Hypothalamus (tissue), 51 donors: ENCODE results near the gene PCDHGA10.
"Not testable (repeated sequence)": the region's sequence is repeated elsewhere in the genome, so short reads cannot be mapped to it uniquely, and the experiment has no call there.

Experiments used
- DNase-seq, 51 donors: peaks; one replicate each; lab custom pipeline; 2025; lab: John Stamatoyannopoulos, UW

PCDHGA10 gene

DNA sequence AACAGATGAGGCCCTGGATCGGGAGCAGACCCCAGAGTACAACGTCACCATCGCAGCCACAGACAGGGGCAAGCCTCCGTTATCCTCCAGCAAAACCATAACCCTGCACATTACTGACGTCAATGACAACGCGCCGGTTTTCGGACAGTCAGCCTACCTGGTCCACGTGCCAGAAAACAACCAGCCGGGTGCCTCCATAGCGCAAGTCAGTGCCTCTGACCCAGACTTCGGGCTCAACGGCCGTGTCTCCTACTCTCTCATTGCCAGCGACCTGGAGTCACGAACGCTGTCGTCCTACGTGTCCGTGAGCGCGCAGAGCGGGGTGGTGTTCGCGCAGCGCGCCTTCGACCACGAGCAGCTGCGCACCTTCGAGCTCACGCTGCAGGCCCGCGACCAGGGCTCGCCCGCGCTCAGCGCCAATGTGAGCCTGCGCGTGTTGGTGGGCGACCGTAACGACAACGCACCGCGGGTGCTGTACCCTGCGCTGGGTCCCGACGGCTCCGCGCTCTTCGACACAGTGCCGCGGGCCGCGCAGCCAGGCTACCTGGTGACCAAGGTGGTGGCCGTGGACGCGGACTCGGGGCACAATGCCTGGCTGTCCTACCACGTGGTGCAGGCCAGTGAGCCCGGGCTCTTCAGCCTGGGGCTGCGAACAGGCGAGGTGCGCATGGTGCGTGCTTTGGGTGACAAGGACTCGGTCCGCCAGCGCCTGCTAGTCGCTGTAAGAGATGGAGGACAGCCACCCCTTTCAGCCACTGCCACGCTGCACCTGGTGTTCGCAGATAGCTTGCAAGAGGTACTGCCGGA, 6.5 kb downstream of the PCDHGA10 start:
- no peak for DNase-seq

GRCh38 chr5:141420855-141421488, 8.2 kb downstream of the PCDHGA10 start, which contains the start of gene PCDHGA11:
TSS of gene PCDHGA11 (plus strand) at chr5:141421051. CDS start at chr5:141421228, 177 bp downstream.
- DNase-seq, result no peak

DNA sequence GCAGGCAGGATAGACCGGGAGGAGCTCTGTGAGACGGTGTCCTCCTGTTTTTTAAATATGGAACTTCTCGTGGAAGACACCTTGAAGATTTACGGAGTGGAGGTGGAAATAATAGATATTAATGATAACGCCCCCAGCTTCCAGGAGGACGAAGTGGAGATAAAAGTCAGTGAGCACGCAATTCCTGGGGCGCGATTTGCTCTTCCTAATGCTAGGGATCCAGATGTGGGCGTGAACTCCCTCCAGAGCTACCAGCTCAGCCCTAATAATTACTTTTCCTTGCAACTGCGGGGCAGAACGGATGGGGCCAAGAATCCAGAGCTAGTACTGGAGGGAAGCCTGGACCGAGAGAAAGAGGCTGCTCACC, 8.7 kb downstream of the PCDHGA10 start:
- no peak for DNase-seq

- DNase-seq, result no peak
Measured at GRCh38 chr5:141422742-141423291, 10.0 kb downstream of the PCDHGA10 start.

DNA sequence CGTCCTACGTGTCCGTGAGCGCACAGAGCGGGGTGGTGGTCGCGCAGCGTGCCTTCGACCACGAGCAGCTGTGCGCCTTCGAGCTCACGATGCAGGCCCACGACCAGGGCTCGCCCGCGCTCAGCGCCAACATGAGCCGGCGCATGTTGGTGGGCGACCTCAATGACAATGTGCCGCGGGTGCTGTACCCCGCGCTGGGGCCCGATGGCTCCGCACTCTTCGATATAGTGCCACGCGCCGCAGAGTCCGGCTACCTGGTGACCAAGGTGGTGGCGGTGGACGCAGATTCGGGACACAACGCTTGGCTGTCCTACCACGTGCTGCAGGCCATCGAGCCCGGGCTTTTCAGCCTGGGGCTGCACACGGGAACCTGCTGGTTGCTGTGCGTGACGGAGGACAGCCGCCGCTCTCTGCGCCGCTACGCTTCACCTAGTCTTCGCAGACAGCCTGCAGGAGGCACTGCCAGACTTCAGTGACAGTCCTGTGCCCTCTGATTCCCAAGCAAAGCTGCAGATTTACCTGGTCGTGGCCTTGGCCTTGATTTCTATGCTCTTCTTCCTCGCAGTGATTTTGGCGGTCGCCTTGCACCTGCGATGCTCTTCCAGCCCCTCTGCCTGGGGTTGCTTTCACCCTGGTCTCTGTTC, 15.1 kb downstream of the PCDHGA10 start:
- DNase-seq, result no peak

- DNase-seq, result peak in 5 of 51 donors; percentile 3 to 23 (median 10)
Measured at GRCh38 chr5:141430332-141431113, 17.7 kb downstream of the PCDHGA10 start, which contains the start of gene PCDHGA12. TSS of gene PCDHGA12 (plus strand) at chr5:141430507. CDS start at chr5:141430760, 253 bp downstream.

DNA sequence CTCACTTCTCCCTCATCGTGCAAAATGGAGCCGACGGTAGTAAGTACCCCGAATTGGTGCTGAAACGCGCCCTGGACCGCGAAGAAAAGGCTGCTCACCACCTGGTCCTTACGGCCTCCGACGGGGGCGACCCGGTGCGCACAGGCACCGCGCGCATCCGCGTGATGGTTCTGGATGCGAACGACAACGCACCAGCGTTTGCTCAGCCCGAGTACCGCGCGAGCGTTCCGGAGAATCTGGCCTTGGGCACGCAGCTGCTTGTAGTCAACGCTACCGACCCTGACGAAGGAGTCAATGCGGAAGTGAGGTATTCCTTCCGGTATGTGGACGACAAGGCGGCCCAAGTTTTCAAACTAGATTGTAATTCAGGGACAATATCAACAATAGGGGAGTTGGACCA, 18.5 kb downstream of the PCDHGA10 start:
- DNase-seq, result no peak

GRCh38 chr5:141432308-141432707, 19.5 kb downstream of the PCDHGA10 start:
- not testable (repeated sequence) for DNase-seq

GRCh38 chr5:141432726-141433125, 19.9 kb downstream of the PCDHGA10 start:
- not testable (repeated sequence) for DNase-seq

GRCh38 chr5:141434006-141434405, 21.2 kb downstream of the PCDHGA10 start:
- DNase-seq, result no peak

- no peak for DNase-seq
Measured at GRCh38 chr5:141437221-141437620, 24.4 kb downstream of the PCDHGA10 start.

DNA sequence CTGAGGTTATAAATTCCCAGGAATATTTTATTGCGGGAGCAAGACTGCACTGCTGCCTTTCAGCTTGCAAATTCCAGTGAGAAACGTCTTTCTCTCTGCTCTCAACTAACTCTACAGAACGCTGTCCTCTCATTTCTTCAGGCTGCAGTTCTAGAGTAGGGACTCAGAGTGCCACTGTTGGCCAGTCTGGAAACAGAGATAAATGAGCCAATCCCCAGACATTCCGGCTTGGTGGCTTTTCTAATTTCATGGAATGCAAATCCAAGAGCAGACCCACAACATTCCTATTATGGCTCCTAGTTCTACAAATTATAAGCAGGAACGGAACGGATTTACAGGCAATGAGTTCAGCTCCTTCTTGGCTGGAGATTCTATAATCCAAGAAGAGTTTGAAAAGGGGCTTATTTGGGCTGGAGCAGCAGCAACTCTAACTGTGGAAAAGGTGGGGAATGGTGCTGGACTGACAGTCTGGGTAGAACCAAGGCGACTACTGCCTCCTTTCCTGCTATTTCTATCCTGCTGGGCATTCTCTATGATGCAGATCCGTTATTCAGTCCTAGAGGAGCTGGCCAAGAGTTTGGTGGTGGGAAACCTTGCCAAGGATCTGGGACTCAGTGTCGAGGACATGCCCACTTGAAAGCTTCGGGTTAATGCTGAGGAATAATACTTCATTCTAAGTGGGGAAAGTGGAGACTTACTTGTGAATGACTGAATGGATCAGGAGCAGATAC, 26.8 kb downstream of the PCDHGA10 start:
- no peak for DNase-seq

- no peak for DNase-seq
Measured at GRCh38 chr5:141440341-141440740, 27.6 kb downstream of the PCDHGA10 start.

GRCh38 chr5:141441571-141442170, 28.9 kb downstream of the PCDHGA10 start:
- no peak for DNase-seq

GRCh38 chr5:141465351-141465750, 52.6 kb downstream of the PCDHGA10 start:
- no peak for DNase-seq
